ENCODE results near the gene RAB26.

GRCh38 chr16:2154533-2155090 lies 6.2 kb downstream of the RAB26 start:
- TF ChIP-seq POLR2A (IDR thresholded peaks at IDR 0.05): no peak
- TF ChIP-seq CTCF (IDR thresholded peaks at IDR 0.05): no peak

All from thyroid gland (tissue), 4 donors.